Bronchial epithelial cell (primary cell): ENCODE measurements around the gene EN1. TPM values are rescaled to one million over a fixed set of nuclear protein-coding genes. Genes with fewer than 3 reads are reported as not detected.
A peak's percentile ranks its signal among the peaks of the same experiment; 100 is the strongest.

Experiments
- DNase-seq: peaks from one replicate; pipeline ENCODE4 v3.0.0-alpha.2; 2010; ENCODE audit warnings: low read depth
- FAIRE-seq: peaks from 2 replicates; lab custom pipeline; 2011; peaks lifted over from hg19 to GRCh38; lab: Jason Lieb, UNC
- H3K27me3 ChIP-seq: 2 replicates; pipeline ENCODE4 v1.5.1; 2011; ENCODE audit warnings: low read length; ENCODE audit not compliant: control insufficient read depth, insufficient read depth
- H3K36me3 ChIP-seq: 2 replicates; pipeline ENCODE4 v1.5.1; 2011; ENCODE audit warnings: low read length; ENCODE audit not compliant: control insufficient read depth, insufficient read depth
- H3K4me3 ChIP-seq: 2 replicates; pipeline ENCODE4 v1.5.1; 2011; ENCODE audit warnings: mild to moderate bottlenecking, low read depth, low read length, control low read depth
- CTCF ChIP-seq: IDR thresholded peaks from 2 replicates; pipeline ENCODE4 v1.5.1; 2011; ENCODE audit warnings: mild to moderate bottlenecking, moderate library complexity, low read length, control low read depth, inconsistent platforms; ENCODE audit not compliant: insufficient read depth, severe bottlenecking
- total RNA-seq: library from RNA; depleted of rRNA; stranded (reverse); fragments of >200 nt; gene quantifications from 2 replicates; pipeline ENCODE4 v1.2.1, GENCODE V29; 2014

EN1 gene
- not detected in 2 replicates for total RNA-seq

GRCh38 chr2:118846953-118847761 lies at the start of gene EN1:
TSS of gene EN1 (minus strand) at chr2:118847648. CDS start at chr2:118847167, 481 bp downstream.
- DNase-seq (no peak), FAIRE-seq (no peak)
- H3K27me3 ChIP-seq = peaks cover 82% of the 10 kb centered on the region
- no peaks in the 10 kb centered on the region for H3K36me3 ChIP-seq
- TF ChIP-seq CTCF = no peak
- no peak within 1 kb of the TSS for H3K4me3 ChIP-seq

GRCh38 chr2:118893100-118893499 lies 45.7 kb upstream of the EN1 start:
- H3K27me3 ChIP-seq = no peaks in the 10 kb centered on the region
- no peak for FAIRE-seq
- H3K36me3 ChIP-seq = no peaks in the 10 kb centered on the region
- no peak overlapping the region for H3K4me3 ChIP-seq
- no peak for DNase-seq
- no peak for TF ChIP-seq CTCF

- H3K4me3 ChIP-seq = no peak overlapping the region
- TF ChIP-seq CTCF = no peak
- DNase-seq (no peak), FAIRE-seq (no peak)
- H3K27me3 ChIP-seq = no peaks in the 10 kb centered on the region
- no peaks in the 10 kb centered on the region for H3K36me3 ChIP-seq
These were observed 42.5 kb upstream of the EN1 start for GRCh38 chr2:118889995-118890394.

GRCh38 chr2:118883792-118884191 lies 36.3 kb upstream of the EN1 start:
- H3K27me3 ChIP-seq = no peaks in the 10 kb centered on the region
- no peak overlapping the region for H3K4me3 ChIP-seq
- FAIRE-seq (no peak), DNase-seq (no peak)
- no peaks in the 10 kb centered on the region for H3K36me3 ChIP-seq
- no peak for TF ChIP-seq CTCF

- Histone ChIP-seq H3K4me3 (no peak overlapping the region), H3K27me3 (no peaks in the 10 kb centered on the region), H3K36me3 (no peaks in the 10 kb centered on the region)
- peak; percentile 100 for TF ChIP-seq CTCF
- FAIRE-seq = peak; percentile 55
- peak; percentile 58 for DNase-seq
These were observed 35.4 kb upstream of the EN1 start for GRCh38 chr2:118882693-118883336.
